ENCODE measurements around the gene LGALS7B.
"Not testable (repeated sequence)": the region's sequence is repeated elsewhere in the genome, so short reads cannot be mapped to it uniquely, and the experiment has no call there.

The LGALS7B gene

DNA sequence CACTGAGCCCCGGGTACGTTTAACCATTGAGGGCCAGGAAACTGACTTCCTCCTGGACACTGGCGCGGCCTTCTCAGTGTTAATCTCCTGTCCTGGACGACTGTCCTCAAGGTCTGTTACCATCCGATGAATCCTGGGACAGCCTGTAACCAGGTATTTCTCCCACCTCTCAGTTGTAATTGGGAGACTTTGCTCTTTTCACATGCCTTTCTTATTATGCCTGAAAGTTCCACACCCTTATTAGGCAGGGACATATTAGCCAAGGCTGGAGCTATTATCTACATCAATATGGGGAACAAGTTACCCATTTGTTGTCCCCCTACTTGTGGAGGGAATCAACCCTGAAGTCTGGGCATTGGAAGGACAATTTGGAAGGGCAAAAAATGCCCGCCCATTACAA lies 36.9 kb downstream of the LGALS7B start:
- DNase-seq, result not testable (repeated sequence)

DNA sequence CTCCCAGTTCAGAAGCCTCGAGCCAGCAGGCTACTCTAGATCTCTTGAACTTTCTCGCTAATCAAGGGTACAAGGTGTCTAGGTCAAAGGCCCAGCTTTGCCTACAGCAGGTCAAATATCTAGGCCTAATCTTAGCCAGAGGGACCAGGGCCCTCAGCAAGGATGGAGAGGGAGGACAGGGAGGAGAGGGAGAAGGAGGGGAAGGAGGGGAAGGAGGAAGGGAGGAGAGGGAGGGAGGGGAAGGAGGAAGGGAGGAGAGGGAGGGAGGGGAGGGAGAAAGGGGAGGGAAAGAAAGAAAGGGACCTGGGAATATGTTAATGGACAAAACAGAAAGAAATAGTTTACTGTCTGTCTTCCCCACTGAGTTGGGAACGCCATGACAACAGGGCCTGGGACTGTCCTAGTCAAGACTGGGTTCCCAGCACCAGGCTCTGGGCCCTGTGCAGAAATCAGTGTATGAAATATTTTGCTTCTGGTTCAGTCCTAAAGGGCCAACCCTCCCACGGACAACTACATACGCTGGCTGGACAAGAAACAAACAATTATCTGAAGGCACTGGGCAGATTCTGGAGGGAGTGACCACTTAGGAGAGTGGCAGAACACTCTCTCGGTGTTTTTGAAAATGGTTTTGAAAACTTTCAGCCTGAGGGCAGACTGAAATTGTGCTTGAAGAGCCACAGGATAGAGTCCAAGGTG lies 38.0 kb downstream of the LGALS7B start:
- no peak for DNase-seq

DNA sequence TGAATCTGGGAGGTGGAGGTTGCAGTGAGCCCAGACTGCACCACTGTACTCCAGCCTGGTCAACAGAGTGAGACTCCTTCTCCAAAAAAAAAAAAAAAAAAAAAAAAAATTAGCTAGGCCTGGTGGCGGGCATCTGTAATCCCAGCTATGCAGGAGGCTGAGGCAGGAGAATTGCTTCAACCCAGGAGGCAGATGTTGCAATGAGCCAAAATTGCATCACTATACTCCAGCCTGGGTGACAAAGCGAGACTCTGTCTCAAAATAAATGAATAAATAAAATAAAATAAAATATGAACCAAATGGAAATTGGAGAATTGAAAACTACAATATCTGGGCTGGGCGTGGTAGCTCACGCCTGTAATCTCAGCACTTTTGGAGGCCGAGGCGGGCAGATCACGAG lies 40.2 kb downstream of the LGALS7B start:
- DNase-seq, result not testable (repeated sequence)

DNA sequence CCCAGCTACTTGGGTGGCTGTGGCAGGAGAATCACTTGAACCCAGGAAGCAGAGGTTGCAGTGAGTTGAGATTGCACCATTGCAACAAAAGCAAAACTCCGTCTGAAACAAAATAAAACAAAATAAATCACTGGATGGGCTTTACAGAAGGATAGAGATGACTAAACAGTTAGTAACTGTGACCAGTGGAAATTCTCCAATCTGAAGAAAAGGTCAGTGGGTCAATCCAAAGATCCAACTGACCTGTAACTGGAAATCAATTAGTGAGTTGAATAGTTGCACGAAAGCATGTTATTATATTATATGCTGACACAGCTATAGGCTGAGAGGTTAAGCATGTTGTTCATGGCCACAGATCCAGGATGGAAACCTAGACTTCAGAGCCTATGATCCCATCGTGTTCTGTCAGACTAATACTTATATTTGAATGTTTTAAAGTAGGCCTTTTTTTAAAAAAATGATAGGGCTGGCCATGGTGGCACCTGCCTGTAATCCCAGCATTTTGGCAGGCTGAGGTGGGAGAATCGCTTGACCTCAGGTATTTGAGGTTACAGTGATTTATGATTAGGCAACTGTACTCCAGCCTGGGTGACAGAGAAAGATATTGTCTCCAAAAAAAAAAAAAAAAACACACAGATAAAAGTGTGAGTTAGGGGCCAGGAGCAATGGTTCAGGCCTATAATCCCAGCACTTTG lies 41.2 kb downstream of the LGALS7B start:
- no peak for DNase-seq

DNA sequence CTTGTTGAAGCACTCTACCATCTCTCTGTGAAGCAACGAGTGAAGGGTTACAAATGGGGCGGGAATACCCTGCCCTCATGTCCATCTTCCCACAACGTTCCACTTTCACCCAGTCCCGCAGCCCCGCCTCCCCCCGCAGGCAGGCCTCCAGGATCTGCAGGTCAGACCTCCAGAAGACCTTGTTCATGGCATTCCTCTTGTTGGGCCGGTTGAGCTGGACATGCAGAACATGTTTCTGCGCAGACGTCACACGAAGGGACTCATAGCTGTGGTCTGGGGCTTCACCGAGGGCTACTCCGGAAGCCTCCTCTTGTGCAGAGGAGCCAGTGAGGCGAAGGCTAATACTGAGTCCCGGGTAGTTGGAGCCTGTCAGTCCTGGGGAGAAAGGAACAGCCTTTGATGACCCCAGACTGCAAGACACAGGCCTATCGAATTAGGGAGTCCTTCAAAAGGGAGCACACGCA lies 42.2 kb downstream of the LGALS7B start:
- peak; percentile 68 for DNase-seq

DNA sequence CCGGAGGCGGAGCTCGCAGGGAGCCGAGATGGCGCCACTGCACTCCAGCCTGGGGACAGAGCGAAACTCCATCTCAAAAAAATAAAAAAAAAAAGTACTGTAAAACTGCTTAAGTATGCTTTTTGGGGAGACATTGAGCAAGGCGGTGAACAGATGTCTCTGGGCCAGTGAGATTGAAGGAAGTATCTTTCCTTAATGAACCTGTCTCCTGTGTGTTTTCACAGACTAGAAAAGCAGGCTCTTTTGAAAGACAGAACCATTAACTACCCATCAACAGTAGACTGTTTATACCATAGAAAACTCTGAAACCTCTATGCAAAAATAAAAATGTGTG lies 44.1 kb downstream of the LGALS7B start:
- no peak for DNase-seq

DNA sequence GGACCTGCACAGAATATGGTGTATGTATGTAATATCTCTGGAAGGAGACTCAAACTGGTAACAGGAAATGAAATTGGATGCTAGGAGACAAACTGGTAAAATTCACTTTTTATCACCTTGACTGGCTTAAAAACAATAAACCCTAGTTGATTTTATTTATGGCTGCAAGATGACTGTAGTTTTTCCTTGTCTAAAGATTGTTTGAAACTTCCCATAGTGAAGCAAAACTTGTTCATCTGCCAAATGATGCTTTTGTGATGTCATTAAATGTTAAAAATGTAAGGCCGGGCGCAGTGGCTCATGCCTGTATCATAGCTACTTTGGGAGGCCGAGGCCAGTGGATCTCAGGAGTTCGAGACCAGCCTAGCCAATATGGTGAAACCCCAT lies 45.1 kb downstream of the LGALS7B start:
- no peak for DNase-seq

DNA sequence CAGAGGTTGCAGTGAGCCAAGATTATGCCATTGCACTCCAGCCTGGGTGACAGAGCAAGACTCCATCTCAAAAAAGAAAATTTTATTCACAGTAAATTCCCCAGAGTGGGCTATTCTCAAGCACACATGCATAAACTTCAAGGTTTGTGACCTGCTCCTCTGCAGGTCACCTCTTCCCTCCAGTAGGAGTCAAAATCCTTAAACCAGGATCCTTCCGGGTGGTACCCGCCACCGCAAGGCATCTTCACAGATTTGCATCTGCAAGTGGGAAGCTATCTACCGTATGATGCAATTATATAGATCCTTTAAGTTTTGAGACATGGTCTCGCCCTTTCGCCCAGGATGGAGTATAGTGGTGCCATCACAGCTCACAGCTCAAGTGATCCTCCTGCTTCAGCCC lies 45.6 kb downstream of the LGALS7B start:
- DNase-seq, result no peak

DNA sequence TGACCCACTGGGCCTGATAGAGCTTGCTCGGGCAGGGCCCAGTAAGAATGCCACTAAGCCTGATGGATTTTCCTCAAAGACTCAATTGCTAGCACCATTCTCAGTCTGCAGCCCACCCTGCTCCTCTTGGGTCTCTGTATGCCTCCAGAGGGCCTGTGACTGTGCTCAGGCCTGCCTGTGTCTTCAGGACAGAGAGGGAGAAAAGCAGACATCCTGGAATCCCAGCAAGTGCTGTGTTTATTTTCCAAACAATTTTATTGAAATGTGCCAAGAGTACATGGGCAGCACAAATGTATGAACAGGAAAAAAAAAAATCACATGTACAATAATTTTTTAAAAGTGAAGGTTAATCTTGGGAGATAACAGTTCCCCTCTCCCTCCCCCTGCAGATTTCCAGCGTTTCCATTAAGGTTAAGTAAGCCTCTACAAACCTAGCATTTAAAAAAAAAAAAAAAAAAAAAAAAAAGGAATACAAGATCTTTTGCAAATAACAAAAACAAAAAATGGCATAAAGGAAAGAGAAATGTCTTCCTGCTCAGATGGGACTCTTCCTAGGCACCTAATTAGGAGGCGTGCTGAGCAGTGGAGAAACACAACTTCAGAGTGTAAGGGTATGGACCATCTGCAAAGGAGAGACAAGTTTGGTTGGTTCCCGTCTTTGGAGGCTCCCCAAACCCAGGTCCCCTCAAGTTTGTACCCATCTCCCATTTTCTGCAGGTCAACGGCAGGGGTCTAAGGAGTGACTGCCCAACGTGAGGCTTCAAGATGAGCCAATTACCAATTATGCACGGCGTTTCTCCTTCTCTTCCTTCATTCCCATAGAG lies 47.4 kb downstream of the LGALS7B start:
- DNase-seq, result no peak

DNA sequence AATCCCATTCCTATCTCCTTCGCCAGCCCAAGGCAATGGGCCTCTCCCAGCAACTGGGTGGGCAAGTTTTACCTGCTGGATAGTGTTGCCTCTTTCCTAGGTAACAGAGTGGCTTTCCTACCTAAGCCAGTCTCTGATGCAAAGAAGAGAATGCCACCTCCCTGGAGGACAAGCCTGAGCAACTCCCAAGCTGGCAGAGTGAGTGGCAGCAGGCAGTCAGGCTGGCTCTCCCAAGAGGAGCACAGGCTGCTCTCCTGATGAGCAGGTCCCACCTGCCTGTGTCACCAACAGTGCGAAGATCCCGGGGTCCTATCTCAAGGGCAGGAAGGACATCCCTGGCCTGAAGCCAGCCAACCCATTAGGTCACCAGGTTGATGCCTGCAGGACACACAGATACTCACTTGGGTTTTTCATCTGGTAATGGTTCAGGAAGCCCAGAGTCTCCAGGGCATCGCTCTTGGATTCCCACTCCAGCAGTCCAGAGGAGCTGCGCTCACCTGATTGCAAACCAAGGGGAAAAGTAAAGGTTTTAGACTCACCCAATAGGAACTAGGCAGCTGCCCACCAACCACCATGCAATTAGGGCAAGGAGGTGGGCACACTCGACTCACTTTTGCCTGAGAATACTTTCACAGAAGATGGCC lies 48.1 kb downstream of the LGALS7B start:
- no peak for DNase-seq

DNA sequence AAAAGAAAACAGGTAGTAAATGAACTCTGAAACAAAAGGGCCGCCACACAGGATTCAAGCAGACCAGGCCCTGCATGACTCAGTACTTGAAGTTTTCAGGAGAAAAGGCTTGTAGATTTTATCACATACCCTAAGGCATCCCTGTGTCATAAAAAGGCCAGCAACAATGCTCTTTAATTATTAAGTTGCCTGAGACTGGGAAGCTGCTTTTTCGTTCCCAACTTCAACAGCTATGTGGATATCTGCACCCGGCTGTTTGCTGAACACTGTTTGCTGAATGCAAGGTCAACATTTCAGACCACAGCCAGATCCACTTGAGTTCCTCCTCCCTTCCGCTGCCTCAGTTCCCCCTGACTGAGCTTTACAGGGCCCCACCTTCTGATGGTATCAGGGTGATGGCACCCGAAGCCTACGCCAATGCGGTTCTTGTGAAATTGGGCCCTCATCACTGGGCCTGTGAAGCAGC lies 48.7 kb downstream of the LGALS7B start:
- DNase-seq, result no peak

DNA sequence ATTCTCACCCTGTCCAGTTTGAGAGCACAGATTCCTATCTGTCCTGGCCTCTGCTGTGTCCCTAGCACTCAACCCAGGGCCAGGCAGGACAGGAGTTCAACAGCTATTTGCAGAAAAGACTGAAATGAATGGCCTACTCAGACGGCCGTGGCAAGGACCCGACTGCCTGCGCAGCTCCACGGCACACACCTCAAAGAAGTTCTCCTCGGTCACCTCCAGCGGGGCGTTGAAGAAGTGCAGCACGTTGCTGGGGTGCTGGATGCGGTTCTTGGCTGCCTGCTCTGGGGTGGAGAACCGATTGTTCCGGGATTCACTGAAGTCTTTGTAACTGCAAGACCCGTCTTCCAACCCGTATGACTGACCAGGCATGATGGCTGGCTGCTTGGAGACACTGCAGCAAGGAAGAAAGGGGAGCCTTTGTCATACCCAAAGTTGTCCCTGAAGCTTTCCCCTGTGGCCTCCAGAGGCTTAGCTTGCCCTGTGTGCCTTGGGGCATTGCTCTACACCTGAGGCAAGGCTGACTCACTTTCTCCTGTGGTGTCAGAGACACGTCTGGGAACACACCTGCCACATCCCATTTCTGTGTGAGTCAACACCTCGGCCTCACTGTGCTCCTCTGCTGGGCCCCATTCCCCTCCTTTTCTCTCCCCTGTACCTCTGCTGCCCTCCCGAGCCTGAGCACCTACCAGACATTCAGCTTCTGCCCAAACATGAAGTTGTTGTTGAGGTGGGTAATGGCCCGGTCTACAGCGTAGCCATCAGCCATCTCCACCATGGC lies 49.4 kb downstream of the LGALS7B start:
- DNase-seq, result no peak

DNA sequence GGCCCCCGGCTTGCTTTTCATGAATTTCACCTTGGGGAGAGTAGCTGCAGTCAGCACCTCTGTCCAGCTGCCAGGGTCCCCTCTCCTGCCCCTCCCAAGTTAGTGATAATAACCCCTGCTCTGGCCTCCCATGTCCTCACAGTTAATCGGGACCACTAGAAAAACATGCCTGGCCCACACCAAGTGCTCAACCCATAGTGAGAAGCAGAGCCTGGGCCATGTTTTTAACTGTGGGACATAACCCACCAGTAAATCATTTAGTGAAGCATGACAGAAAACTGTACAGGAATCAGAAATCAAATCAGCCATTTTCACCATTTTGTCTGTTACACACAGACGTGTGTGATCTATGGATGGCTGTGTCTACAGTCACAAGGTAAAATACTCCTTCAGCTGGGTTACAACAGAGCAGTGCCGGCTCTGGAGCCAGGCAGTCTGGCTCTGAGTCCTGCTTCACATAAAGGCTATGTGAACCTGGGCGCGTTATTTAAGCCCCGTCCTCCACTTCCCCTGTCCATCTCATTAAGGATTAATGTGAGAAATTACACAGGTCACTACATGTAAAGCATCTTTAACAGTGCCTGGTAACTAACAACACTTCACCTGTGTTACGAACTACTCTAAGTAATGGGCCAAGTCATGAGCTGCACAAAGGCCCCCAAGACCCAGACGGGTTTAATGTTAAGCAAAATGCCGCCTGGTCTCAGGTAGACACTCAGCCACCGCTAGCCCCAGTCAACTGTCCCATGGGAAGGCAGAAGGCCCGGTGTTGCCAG lies 50.2 kb downstream of the LGALS7B start:
- no peak for DNase-seq

DNA sequence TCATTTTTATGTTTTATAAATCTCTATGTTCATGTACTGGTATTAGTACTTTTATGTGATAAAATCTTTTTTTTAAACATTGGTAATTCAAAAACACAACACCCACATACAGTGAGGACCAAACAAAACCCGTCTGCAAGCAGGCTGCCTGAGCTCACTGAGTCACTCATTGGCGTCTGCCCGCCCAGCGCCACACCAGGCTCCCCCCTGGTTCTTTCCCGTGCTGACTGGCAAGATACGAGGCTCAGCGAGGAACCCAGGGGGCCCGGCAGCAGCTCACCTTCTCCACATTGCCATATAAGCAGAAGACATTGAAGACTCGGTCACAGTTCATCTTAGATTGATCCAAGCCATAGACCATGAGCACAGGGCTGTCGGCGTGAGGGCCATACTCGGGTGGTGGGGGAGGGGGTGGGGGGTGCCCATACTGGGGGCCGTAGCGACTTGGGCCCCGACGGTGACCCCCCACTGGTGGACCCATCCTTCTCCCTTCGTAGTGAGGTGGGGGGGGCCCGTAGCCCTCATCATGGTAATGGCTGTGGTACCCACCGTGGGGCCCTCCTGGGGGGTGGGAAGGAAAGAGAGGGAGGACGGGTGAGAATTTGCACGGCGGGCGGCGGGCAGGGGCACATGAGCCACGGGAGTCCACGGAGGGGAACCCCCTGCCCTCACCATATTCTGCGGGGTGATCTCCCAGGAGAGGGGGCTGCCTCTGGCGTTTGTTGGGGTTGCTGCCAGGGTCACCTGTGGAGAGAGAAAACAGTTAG lies 51.0 kb downstream of the LGALS7B start:
- DNase-seq, result no peak

DNA sequence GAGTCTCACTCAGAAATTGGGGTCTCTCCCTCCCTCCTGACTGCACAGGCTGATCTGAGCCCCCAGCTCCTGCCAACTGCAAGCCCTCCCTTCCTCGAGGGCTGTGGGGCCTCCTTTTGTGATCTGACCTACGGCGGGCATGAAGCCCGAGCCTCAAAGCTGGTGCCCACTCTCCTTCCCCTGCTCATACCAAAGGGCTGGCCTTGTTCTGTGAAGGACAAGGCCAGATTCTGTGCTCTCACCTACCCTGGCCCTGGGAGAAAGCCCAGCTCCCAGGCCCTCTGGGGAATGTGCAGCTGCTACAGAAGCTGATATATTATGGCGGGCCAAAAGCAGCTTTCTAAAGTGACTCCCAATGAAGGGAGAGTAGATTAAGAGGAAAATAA lies 51.6 kb downstream of the LGALS7B start:
- no peak for DNase-seq

Measured in NCI-H146 (cell line).